AG08395 (cell line): ENCODE measurements around the gene HEXIM1.
A peak's percentile ranks its signal among the peaks of the same experiment; 100 is the strongest.

Source experiments
- DNase-seq: peaks from one replicate; pipeline ENCODE4 v3.0.0; 2012; ENCODE audit warnings: mixed read lengths, low spot score

The HEXIM1 gene, protein sequence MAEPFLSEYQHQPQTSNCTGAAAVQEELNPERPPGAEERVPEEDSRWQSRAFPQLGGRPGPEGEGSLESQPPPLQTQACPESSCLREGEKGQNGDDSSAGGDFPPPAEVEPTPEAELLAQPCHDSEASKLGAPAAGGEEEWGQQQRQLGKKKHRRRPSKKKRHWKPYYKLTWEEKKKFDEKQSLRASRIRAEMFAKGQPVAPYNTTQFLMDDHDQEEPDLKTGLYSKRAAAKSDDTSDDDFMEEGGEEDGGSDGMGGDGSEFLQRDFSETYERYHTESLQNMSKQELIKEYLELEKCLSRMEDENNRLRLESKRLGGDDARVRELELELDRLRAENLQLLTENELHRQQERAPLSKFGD

DNA sequence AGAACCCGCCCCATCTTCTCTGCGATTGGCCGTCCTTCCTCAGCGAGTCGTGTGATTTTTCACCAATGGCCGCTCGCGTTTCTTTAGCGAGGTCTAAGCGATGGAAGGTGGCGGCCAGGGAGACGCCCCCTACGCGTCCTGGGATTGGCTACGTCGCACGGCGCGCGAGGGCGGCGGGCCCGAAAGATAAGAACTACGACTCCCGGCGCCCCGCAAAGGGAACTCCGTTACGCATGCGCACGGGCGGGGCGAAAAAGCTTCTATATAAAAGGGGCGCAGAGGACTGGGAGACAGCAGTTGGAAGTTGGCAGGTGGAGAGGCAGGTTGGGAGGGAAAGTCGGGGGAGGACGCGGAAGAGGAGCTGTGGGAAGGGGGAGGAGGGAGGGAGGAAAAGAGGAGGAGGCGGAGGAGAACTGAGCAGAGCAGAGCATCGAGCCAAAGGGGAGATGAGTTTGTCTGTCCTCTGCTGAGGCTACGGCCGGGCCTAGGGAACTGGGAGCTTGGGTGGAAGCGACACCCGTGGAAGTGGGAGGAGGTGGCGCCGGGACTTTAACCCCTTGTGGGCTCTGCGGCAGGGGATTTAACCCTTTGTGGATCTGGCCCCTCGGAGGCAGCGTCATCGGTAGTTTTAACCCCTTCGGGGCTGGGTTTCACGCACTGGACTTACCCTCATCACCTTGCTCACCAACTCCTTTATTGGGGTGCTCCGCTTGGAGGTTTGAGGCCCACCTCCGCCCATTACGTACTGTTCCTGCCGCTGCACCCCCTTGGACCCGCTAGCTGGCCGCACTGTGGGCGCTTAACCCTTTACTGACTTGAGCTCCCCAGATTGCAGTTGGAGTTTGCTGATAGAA lies at the start of gene HEXIM1:
Gene HEXIM1, plus strand, starts transcription at position 293 of the 854 bp plus-strand sequence. CDS start 716 bp downstream, outside the sequence.
- DNase-seq: peak; percentile 97

DNA sequence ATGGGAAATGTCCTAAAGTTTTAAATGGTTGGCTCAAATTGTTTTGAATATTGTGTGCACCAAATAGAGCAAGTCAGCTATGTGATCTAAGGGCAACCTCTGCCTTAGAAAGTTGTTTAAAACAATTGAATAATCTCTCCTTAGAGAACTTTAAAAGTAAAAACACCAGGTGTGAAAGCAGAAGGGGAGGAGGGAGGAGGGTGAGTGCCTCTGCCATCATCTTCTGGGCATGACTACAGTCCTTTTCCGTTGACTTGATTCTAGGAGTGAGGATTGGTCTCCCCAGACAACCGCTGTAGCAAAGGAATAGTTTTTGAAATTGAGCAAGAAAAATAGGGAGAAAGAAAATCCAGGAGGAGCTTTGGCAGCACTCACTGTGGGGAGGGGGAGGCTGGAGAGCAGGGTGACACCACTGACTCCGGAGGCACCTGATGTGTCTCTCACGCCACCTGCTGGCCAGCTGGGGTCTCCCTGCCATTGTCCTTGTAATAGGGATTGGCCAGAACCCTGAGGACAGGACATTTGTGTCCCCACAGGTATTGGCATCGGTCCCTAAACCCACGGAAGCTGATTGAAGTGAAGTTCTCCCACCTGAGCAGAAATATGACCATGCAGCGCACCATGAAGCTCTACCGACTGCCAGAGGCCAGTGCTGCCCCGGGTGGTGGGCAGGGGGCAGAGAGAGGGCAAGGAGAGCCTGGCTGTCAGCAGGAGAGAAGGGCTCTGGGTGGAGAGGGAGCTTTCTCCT lies 49.2 kb upstream of the HEXIM1 start:
- DNase-seq: peak; percentile 92

DNA sequence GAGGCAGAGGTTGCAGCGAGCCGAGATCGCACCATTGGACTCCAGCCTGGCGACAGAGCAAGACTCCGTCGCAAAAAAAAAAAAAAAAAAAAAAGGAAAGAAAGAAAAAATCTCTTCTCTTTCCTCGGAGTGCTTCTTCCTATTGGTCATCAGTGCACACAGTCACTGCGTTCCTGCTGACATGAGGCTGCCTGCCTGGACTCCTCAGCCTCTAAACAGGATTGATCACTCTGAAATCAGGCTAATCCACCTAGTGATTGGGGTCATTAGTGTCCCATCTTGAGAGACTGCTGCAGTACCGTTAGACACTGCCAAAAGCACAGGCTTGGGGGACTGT lies 46.8 kb upstream of the HEXIM1 start:
- DNase-seq: no peak

DNA sequence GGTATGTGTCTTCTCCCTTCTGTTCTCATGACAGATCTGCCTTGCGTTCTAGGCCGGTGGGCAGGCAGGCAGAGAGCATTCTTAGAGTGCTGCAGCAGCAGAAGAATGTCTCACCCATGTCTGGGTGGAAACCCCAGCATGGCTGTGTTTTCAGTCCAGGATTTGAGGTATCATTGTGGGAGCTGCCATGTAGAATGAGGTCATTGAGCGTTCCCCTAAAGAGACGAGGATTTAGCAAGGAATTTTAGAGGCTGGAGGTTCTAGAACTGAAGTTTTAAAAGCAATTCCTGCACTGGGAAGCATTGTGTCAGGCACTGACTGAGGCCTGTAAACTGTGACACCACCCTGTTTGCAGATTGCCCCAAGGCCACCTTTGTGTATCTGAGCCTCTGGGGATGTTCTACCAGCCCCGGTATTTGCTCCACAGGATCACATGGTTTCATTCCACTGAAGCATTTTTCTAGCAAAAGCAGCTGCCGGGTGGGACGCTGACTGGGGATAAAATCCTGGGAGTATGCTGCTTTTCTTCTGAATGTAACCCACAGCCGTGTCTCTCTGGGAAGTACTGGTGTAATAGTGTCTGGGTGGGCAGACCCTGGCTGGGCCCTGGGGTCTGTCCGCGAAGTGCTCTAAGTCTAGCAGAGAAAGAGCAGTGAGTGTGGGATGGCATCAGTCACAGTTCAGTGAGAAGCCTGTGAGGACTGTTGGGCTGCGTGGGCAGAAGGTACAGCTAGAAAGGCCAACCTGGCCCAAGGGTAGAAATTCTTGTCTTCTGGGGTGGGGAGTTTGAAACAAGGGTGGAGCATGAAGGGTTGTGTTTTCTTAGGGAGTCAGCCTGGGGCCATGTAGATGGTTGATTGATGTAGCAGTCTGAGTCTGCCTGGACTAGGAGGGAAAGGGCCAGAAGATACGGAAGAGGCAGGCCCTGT lies 46.1 kb upstream of the HEXIM1 start:
- DNase-seq: no peak

DNA sequence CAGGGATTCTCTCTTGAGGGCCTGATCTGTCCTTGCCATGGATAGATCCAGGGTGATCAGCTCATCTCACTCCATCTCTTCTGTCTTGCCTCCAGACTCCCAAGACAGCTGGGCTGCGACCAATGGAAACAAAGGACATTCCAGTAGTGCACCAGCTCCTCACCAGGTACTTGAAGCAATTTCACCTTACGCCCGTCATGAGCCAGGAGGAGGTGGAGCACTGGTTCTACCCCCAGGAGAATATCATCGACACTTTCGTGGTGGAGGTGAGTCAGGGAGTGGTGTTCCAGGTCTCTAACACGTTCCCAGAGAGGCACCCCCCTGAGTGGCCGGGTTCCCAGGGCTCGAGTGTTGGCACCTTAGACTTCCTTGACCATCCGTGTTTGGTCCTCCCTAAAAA lies 45.4 kb upstream of the HEXIM1 start:
- no peak for DNase-seq

DNA sequence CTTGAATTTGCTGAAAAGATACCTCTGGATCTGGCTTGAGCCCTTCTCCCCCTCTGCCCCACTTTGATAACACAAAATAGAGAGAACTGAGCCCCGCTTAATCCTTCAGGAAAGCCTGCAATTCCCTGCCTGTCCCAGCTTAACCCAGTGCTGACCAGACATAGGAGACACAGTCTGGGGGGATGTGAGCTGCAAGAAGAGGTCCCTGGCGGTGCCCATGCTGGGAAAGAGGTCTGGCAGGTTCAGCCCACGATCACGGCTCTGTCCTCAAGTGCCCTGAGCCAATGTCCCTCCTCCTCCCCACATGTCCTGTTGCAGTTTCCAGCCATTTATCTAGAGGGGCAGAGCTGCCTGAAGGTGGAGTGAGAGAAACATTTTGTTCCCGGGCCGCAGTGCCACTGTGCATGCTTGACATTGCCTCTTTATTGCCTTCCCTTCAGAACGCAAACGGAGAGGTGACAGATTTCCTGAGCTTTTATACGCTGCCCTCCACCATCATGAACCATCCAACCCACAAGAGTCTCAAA lies 44.9 kb upstream of the HEXIM1 start:
- DNase-seq: no peak

DNA sequence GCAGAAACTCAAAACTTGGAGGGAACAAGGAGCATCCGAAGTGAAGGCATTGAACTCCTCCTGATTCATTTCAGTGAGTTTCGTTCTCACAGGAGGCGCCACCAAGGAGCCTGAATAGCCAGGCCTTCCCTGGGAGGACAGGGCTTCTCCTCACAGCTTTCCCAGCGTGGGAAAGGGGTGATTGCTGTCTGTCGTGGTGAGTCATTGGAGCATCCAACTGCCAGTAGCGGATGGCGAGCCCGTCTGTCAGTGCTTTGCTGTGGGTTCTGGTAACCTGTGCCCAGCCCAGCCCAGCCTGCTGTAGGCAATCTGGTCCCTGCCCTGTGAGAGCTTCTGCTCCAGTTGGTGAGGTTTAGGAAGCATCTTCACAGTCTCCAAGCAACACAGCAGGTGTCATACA lies 44.2 kb upstream of the HEXIM1 start:
- DNase-seq: no peak

DNA sequence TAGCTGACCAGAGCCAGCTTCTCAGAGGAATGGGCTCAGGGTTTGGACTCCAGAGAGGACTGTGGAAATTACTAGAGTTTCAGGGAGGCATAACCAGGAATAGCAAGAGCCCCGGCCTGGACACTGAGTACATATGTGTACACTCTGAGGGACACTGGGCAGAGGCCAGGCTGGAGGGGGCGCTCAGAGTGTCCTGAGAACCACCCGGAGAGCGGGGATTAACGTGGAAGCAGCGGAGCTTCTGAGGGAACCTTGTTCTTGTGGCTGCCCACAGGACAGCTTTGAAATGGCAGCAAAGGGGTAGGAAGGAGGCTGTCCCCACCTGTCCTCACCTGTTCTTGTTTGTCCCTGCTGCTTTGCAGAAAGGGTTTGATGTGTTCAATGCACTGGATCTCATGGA lies 43.8 kb upstream of the HEXIM1 start:
- DNase-seq: no peak

DNA sequence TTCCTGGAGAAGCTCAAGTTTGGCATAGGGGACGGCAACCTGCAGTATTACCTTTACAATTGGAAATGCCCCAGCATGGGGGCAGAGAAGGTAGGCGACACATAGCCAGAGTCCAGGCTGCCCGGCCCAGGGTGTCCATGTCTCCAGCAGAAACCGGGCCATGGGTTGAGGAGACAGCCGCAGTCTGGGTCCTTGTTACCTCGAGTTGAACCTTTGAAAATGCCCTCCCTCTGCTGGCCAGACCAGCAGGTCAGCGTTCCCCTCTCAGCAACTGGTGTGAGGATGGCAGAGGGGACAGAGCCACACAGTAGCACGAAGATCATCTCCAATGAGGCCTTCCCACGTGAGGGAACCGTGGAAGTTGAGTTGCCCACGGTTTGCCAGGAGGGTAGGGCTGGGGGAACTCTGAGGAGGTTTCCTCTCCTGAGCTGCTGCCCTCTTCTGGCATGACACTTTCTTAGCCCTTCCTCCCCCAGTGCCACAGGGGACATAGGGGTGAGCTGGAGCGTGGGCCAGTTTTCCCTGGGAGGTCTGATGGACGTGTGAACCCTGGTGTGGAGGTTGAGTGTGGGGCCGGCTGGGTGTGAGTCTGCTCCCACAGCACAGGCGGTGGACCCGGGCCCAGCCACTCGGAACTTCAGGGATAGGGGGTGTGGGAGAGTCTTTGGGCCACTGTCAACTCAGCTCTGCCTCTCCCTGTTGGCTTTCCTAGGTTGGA lies 43.2 kb upstream of the HEXIM1 start:
- no peak for DNase-seq

DNA sequence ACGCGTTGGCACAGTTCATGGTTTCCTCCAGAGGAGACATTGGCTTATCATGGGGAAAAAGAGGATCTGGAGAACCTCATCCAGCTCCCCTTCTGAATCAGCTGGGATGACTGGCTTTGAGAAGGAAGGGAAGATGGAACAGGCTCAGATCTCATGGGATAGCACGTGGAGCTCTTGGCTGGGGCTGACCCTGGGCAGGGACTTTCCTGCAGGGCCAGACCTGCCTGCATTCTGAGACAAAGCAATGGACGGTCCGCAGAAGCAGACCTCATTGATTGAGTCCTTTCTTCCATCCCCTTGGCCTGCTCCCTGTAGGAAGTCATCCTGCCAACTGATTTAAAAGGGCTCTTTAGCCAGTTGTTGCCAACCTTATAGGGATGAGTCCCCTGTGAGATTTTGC lies 42.2 kb upstream of the HEXIM1 start:
- no peak for DNase-seq

DNA sequence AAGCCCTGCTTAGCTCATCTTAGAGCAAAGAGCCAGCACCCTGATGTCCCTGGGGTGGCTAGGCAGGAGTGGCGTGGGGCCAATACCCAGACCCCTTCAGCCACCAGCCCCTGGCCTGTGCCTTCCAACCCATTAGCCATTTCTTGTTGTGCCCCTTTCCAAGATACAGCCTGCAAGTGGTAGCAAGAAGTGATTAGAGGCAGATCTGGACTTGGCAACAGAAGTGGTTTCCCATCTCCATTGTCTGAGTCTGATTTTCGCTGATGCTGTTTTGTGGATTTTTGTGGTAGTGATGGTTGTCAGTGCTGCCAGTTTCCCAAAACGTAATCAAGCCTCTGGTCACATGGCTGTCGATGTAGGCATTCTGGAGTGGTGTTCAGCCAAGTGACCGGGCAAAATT lies 41.7 kb upstream of the HEXIM1 start:
- no peak for DNase-seq

DNA sequence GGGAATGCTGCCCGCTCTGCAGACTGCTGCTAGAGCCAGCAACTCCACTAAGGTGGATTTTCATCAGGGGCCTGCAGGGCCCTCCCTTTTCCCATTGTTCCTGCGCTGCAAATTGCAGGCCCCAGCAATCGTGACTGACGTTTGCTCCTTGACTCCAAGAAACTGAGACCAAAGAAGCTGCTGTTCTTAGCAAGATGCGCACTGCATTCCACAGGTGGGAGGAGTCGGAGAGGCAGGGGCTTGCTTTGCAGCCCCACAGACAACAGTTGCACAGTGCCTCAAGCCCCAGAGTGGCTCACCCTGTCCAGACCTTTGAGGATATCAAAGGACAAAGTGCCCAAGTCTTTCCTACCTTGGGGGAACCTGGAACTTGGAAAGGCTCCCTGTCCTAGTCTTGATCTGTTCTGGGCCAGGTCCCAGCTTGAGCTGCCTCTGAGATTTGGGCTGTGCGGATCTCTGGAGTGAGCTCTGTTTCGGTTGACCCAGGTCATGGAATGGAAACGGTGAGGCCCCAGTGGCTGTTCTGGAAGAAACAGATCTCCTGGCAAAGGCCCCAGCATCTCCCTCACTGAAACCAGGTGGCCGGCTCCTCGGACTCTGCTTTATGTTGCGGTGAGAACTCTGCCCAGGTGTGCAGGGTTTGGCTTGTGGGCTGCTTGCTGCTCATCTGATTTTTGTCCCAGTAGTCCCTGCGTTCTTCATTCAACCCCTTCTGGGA lies 40.8 kb upstream of the HEXIM1 start:
- DNase-seq: no peak

DNA sequence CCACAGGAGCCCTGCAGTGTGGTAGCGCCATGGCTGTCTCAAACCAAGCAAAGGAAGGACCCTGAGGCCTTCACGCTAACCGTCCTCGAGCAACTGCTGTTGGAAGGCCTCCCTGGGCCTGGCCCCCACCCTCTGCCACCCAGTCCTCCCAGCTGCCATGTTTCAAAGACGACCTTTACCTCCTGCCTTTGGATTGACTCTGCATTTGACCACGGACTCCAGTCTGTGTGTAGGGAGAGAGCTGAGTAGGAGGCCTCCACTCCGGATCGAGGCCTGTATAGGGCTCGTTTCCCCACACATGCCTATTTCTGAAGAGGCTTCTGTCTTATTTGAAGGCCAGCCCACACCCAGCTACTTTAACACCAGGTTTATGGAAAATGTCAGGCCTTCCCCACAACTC lies 40.2 kb upstream of the HEXIM1 start:
- no peak for DNase-seq

DNA sequence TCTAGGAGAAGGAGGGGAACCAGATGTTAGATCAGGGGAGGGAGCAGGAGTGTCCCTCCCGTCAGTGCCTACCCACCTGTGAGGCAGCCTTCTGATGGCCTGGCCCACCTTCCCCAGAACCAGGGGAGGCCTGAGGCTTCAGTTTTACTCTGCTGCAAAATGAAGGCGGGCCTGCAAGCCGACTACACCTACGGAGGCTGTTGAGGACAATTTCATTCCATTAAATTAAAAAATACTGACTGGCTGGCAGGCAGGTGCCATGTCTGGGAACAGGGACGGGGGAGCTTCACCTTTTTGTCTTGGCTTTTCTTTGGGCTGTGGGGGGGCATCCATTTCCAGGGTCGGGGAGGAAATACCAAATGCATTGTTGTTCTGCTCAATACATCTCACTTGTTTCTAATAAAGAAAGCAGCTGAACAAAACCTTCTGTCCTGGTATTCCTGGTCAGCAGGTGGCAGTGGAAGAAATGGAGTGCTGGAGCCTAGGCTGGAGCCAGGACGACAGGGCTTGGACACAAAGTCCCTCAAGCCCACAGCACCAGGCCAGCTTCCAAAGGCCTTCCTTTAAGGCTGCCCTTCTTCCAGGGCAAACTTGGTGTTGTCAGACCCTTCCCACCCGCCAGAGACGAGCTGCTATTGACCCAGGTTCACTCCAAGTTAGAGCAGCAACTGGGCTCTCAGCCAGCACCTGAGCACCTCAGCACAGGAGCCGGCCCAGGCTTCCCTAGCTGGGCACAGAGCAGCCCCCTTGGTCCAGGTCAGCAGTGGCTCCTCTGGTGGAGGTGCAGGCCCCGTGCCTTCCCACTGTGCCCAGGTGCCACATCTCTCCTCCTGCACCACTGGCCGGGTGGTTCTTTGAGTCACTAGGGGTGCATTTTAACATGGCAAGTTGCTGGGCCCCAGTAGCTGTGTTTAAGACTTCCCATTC lies 39.4 kb upstream of the HEXIM1 start:
- no peak for DNase-seq

DNA sequence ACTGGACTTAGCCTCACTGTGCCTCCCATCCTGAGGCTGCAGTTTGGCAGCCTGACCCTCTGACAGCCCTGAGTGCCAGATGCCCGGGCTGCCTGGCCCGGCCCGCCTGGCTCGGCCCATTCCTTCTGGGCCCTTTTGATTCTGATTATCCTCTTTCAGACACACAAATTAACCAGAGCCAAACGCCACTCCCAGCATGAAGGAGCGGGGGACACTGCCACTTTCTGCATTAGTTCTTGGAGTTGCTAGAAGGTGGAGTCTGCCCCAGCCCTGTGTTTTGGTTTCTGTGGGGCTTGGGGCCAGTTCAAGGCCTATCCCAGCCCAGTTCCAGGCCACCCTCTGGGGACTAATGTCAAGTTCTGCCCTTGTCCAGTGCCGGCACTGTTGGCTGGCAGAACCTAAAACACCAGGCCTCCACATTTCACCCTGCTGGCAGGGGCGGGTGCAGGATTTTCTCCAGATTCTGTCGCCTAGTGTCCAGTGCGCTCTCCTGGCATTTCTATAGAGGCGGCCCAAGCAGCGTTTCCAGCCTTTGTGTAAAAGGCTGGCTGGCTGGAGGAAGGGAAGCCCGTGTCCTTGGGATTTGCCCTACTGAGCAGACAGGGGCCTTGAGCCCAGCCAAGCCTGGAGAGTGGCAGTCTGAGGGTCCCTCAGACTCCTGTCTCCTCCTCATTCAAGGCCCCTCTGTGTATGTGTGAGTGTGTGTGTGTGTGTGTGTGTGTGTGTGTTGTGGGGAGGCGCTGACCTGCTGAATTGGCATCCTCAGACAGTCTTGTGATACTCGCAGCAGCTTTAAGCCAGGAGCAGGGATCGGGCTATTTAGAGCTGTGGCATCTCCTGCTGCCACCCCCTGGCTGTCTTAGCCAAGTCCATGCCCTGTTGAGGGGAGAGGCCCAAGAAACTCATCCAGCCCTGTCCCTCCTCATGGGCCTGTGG lies 37.3 kb upstream of the HEXIM1 start:
- peak; percentile 66 for DNase-seq

DNA sequence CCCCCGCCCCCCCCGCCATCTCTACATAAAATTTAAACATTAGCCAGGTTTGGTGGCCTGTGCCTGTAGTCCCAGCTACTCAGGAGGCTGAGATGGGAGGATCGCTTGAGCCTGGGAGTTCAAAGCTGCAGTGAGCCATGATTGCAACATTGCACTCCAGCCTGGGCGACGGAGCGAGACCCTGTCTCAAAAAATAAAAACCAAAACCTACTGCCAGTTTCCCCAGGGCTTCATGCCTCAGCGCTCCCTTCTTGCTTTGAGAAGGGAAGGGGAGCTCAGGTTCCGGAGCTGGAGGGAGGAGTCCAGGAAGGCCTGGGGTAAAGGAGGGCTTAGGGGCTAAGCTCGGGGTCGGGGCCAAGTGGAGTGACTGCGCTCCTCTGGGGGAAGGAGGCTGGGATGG lies 36.4 kb upstream of the HEXIM1 start:
- no peak for DNase-seq

DNA sequence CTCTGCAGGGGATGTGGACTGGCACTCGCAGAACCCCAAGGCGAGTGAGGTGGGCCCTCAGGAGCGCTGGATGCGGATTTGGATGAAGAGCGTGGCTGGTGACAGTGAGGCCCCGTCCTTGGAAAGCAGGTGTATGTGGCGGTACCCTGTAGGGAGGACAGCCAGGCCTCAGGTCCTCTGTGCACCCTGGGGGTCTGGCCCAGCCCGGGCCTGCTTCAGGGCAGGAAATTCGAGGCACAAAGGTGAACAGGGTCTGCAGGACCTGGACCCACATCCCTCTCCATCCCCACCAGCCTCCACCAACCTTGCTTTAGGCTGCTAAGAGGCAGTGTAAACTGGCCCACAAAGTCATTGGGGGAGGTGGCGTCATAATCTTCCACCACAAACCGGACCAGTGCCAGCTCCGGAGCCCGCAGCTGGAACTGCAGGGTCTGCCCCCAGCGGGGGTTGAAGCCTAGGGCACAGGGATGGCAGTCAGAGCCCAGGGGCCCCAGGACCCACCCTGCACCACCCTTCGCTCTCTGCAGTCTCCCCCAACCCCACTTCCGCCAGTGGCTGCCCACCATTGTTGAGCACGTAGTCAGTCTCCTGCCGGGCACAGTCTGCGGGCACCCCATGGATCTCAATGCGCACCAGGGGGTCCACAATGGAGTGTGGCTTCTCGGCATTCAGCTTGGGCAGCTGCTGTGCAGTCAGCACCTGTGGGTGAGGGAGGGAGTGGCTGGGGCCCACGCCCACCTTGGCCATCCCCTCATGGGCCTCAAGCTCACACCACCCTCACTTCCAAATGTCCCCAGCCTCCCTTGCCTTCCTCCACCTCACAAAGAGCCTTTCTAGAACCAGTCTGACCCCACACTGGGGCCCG lies 35.5 kb upstream of the HEXIM1 start:
- no peak for DNase-seq
